Loucy (cell line): Measurements from ENCODE around the gene DCP1B.

Experiments used
- H2AFZ ChIP-seq: fragments of 200-600 bp; sonication (generic); 2 replicates; pipeline ENCODE4 v1.6.0; 2016; ENCODE audit warnings: antibody characterized with exemption, mild to moderate bottlenecking, low read length, moderate library complexity
- H3F3A ChIP-seq: fragments of 200-600 bp; 2 replicates; pipeline ENCODE4 v1.6.0; 2016; ENCODE audit warnings: antibody characterized with exemption, low read depth, mild to moderate bottlenecking
- H3K27me3 ChIP-seq: fragments of 200-600 bp; sonication (generic); 2 replicates; pipeline ENCODE4 v1.6.1; 2014; ENCODE audit warnings: low read length, mild to moderate bottlenecking; ENCODE audit not compliant: insufficient read depth, poor library complexity, severe bottlenecking
- H3K36me3 ChIP-seq: fragments of 200-600 bp; sonication (generic); 2 replicates; pipeline ENCODE4 v1.6.1; 2016; ENCODE audit warnings: low read length; ENCODE audit not compliant: insufficient read depth
- H3K4me1 ChIP-seq: fragments of 200-600 bp; sonication (generic); 2 replicates; pipeline ENCODE4 v1.5.1; 2014; ENCODE audit warnings: low read length, mild to moderate bottlenecking; ENCODE audit not compliant: insufficient read depth, poor library complexity, severe bottlenecking
- H3K4me2 ChIP-seq: fragments of 200-600 bp; sonication (generic); 2 replicates; pipeline ENCODE4 v1.6.0; 2014; ENCODE audit warnings: antibody characterized with exemption, low read length, low read depth, mild to moderate bottlenecking; ENCODE audit not compliant: poor library complexity, severe bottlenecking
- H3K4me3 ChIP-seq: fragments of 200-600 bp; sonication (generic); 2 replicates; pipeline ENCODE4 v1.5.1; 2014; ENCODE audit warnings: low read length, mild to moderate bottlenecking, mixed read lengths; ENCODE audit not compliant: poor library complexity, severe bottlenecking
- H3K79me2 ChIP-seq: fragments of 200-600 bp; sonication (generic); 2 replicates; pipeline ENCODE4 v1.6.1; 2014; ENCODE audit warnings: low read length; ENCODE audit not compliant: insufficient read depth
- H3K9ac ChIP-seq: fragments of 200-600 bp; sonication (generic); 2 replicates; pipeline ENCODE4 v1.6.0; 2014; ENCODE audit warnings: mild to moderate bottlenecking, low read depth, low read length, moderate library complexity; ENCODE audit not compliant: poor library complexity, severe bottlenecking
- H3K9me2 ChIP-seq: fragments of 200-600 bp; sonication (generic); replicated peaks from 2 replicates; pipeline ENCODE4 v1.6.1; 2016; ENCODE audit warnings: low read depth, low read length, mixed read lengths
- H3K9me3 ChIP-seq: fragments of 200-600 bp; sonication (generic); 2 replicates; pipeline ENCODE4 v1.6.1; 2014; ENCODE audit warnings: mild to moderate bottlenecking, antibody characterized with exemption, low read length, low read depth; ENCODE audit not compliant: insufficient read depth
- H4K20me1 ChIP-seq: fragments of 200-600 bp; sonication (generic); 2 replicates; pipeline ENCODE4 v1.6.0; 2014; ENCODE audit warnings: antibody characterized with exemption, low read length, mild to moderate bottlenecking; ENCODE audit not compliant: insufficient read depth, poor library complexity, severe bottlenecking
- EZH2phosphoT487 ChIP-seq: fragments of 200-600 bp; IDR thresholded peaks from 2 replicates; pipeline ENCODE4 v1.6.1; 2018; ENCODE audit warnings: antibody characterized with exemption, mild to moderate bottlenecking, moderate library complexity, borderline replicate concordance
- TF ChIP-seq, protein P1 (sequence below): fragments of 200-600 bp; sonication (generic); conservative IDR thresholded peaks from 2 replicates; pipeline ENCODE4 v1.5.1; 2014; ENCODE audit warnings: mild to moderate bottlenecking, antibody characterized with exemption, low read length

The DCP1B gene

DNA sequence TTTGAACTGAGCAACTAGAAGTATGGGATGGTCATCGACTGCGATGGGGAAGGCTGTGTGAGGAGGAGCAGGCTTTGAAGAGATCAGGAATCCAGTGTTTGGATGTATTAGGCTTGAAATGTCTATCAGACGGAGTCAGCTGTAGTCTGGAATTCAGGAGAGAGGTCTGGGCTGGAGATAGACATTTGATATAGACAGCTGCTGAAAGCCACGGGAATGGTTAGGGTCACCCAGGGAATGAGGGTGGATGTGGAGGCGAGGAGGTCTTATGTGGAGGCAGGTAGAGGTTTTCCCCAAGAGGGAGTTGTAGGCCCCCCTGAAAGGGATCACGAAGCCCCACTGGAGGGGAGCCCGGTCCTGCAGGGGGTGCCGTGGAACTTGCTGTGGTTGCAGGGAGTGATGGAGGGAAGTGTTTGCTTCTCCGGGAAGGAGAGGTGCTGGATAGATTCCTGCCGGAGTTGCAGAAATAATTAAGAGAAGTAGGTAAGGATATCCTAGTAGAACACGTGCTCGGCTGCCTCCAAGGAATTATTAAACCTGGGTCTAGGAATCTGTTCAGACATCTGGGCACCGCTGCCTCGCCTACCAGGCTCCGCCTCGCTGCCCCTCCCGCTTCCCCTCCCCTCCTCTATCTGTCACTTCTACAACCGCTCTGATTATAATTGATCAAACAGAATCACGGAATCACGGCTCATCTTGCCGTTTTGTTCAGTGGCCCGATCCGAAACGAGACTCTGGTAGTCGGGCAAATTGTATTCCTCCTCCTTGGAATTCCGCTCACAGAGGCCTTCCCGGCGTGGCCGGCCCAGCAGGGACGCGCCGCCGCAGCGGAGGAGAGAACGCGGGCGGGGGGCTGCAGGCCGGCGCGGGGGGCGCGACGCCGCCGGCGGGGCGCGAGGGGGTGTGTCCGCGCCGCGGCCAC, 47.7 kb upstream of the DCP1B start:
- Histone ChIP-seq H3K9me3 (no peaks in the 10 kb centered on the region), H3F3A (no peaks in the 10 kb centered on the region), H4K20me1 (no peaks in the 10 kb centered on the region), H3K4me1 (no peaks in the 10 kb centered on the region), H3K4me2 (no peak overlapping the region), H3K9me2 (no peaks in the 10 kb centered on the region), H3K9ac (no peak overlapping the region), H3K27me3 (peaks cover 36% of the 10 kb centered on the region), H3K4me3 (no peak overlapping the region), H3K36me3 (no peaks in the 10 kb centered on the region), H3K79me2 (no peaks in the 10 kb centered on the region), H2AFZ (no peak overlapping the region)
- TF ChIP-seq, protein P1, sequence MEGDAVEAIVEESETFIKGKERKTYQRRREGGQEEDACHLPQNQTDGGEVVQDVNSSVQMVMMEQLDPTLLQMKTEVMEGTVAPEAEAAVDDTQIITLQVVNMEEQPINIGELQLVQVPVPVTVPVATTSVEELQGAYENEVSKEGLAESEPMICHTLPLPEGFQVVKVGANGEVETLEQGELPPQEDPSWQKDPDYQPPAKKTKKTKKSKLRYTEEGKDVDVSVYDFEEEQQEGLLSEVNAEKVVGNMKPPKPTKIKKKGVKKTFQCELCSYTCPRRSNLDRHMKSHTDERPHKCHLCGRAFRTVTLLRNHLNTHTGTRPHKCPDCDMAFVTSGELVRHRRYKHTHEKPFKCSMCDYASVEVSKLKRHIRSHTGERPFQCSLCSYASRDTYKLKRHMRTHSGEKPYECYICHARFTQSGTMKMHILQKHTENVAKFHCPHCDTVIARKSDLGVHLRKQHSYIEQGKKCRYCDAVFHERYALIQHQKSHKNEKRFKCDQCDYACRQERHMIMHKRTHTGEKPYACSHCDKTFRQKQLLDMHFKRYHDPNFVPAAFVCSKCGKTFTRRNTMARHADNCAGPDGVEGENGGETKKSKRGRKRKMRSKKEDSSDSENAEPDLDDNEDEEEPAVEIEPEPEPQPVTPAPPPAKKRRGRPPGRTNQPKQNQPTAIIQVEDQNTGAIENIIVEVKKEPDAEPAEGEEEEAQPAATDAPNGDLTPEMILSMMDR = no peak
- TF ChIP-seq EZH2phosphoT487 = no peak

DNA sequence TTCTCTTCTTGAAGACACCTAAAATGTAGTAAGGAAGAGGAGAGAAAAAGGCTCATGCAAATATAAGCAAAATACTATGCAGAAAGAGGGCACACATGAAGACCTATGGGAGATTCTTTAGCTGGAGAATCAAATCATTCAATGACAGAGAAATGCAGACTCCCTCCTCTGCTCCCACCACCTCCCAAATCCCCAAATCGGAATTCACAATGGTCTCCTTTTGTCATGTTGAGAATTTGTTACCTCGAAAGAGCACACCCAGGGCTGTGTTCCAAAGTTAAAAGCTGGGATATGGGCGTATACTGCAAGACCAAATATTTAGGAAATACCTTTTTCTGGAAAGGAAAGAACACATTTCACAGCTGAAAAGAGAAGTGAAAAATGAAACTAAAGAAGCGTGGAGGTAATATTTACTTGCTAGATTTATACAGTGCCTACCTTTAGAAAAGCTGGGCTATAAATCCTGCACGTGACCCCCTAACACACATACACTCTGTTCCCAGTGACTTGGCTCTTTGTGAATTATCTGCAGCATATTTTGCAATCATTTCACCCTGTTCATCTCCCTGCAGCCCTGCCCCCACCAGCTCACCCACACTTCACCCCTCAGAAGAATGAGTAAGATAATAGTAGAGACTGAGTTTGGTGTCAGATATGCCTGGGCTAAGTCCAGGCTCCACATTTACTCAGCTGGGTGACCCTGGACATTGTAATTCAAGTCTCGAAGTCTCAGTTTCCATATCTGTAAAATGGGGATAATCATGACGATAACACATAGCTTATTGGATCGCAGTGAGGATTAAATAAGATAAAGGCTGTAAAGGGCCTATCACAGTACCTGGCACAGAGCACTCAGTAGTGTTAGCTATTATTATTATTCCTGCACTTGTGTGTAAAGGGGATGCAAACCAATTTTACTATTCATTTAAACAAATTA, 45.6 kb upstream of the DCP1B start:
- Histone ChIP-seq H3K9me2 (no peaks in the 10 kb centered on the region), H3F3A (no peaks in the 10 kb centered on the region), H4K20me1 (no peaks in the 10 kb centered on the region), H3K27me3 (peaks cover 36% of the 10 kb centered on the region), H3K9me3 (no peaks in the 10 kb centered on the region), H3K9ac (no peak overlapping the region), H3K4me3 (no peak overlapping the region), H3K4me1 (no peaks in the 10 kb centered on the region), H3K36me3 (no peaks in the 10 kb centered on the region), H3K79me2 (no peaks in the 10 kb centered on the region), H3K4me2 (no peak overlapping the region), H2AFZ (no peak overlapping the region)
- TF ChIP-seq EZH2phosphoT487 = no peak
- TF ChIP-seq, protein P1 = no peak

DNA sequence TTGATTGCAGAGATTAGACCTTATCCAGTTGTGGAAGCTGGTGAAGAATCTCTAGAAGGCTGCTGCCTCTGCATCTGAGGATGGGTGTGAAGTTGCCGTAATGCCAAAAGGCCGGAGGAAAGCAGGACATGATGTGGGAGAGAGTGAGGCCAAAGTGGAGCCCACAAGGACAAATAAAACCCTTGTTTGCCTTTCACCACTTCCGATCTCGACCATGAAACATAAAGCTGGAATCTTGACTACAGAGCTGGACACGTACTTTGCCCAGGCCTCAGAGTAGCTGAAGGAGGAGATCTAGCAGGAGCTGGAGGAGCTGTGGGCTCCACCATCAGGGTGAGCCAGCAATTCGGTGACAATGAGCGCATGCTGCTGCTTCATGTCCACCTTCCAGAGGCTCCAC, 43.5 kb upstream of the DCP1B start:
- H3K9ac ChIP-seq = no peak overlapping the region
- H3K79me2 ChIP-seq = no peaks in the 10 kb centered on the region
- H3K9me2 ChIP-seq = no peaks in the 10 kb centered on the region
- no peaks in the 10 kb centered on the region for H3K4me1 ChIP-seq
- no peak overlapping the region for H2AFZ ChIP-seq
- no peak for TF ChIP-seq EZH2phosphoT487
- TF ChIP-seq, protein P1 = no peak
- H3K9me3 ChIP-seq = no peaks in the 10 kb centered on the region
- peaks cover 18% of the 10 kb centered on the region for H3K27me3 ChIP-seq
- no peaks in the 10 kb centered on the region for H3F3A ChIP-seq
- H4K20me1 ChIP-seq = no peaks in the 10 kb centered on the region
- H3K4me2 ChIP-seq = no peak overlapping the region
- H3K36me3 ChIP-seq = no peaks in the 10 kb centered on the region
- H3K4me3 ChIP-seq = no peak overlapping the region
